ENCODE measurements around the gene PCNT.

DNA sequence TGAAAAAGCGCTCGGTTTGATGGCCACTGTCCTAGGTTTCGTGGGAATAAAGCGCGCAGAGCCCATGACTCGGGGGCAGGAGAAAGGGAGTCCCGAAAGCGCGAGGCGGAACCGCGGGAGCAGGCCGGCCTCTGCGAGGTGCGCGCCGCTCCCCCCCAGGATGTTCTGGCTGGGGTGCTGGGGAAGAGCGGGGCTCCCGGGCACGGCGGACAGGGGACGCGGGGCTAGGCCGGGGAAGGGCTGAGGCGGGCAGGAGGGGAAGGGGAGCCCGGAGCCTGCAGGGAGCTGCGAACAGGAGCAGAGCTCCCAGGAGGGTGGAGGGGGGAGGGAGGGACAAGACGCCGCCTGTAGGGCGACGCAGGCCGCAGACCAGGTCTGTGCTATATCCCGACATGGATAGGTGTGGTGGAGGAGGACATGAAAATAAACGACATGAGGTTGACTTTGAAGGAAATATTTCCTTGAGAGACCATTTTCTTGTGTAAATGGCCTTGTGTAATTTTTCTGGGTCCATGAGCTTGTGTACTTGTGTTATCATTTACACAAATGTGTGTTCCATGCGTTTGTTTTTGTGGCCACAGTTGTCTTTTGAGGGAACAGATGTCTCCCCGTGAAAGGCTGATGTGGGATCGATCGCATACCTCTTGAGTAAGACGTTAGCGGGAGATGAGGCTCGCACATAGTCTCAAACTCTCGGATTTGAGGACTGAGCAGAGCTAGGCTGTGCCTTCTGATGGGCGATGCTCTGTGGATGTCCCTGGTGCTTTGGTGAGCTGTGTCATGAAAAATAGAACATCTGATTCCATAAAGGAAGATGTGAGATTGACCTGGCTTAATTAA is 1.3 kb downstream of the PCNT start:
- TF ChIP-seq CTCF (IDR thresholded peaks at IDR 0.05) (peak; percentile 18; the same call in 1 of the 2 replicates), ZFX (IDR thresholded peaks at IDR 0.05; ENCODE audit: borderline replicate concordance) (no peak)

Data from 22Rv1 (cell line).